GM12865 (cell line): ENCODE data around the gene SYNPR.

ENCODE experiments used
- DNase-seq: peaks from one replicate; pipeline ENCODE4 v3.0.0; 2010; ENCODE audit warnings: low read depth
- H3K4me3 ChIP-seq: 2 replicates; pipeline ENCODE4 v1.5.1; 2011; ENCODE audit warnings: mild to moderate bottlenecking, low read depth, low read length, control low read depth
- TF ChIP-seq, protein P1 (sequence below): IDR thresholded peaks from 2 replicates; pipeline ENCODE4 v1.5.1; 2011; ENCODE audit warnings: low read length, control low read depth, low read depth, inconsistent platforms; ENCODE audit not compliant: insufficient read depth; ENCODE audit errors: missing control alignments

SYNPR gene

DNA sequence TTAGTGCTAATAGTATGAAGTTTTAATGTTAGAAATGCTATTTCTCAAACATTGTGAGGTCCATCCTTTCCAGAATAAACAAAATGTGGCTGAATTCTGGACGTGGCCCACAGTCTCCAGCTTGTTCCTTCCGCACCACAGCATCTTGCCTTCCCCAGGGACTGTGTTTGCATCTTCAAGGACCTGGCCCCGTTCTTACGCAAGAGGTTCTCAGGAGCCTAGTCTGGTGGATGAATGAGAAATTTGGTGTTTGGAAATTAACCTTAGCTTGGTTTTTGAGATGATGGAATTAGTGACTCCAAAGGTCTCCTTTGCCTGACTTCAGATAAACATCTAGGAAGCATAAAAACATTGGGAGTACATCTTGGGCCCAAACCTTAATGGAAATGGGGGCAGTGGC lies 18.1 kb downstream of the SYNPR start:
- no peak for DNase-seq
- no peak overlapping the region for H3K4me3 ChIP-seq
- TF ChIP-seq, protein P1, sequence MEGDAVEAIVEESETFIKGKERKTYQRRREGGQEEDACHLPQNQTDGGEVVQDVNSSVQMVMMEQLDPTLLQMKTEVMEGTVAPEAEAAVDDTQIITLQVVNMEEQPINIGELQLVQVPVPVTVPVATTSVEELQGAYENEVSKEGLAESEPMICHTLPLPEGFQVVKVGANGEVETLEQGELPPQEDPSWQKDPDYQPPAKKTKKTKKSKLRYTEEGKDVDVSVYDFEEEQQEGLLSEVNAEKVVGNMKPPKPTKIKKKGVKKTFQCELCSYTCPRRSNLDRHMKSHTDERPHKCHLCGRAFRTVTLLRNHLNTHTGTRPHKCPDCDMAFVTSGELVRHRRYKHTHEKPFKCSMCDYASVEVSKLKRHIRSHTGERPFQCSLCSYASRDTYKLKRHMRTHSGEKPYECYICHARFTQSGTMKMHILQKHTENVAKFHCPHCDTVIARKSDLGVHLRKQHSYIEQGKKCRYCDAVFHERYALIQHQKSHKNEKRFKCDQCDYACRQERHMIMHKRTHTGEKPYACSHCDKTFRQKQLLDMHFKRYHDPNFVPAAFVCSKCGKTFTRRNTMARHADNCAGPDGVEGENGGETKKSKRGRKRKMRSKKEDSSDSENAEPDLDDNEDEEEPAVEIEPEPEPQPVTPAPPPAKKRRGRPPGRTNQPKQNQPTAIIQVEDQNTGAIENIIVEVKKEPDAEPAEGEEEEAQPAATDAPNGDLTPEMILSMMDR, result no peak

DNA sequence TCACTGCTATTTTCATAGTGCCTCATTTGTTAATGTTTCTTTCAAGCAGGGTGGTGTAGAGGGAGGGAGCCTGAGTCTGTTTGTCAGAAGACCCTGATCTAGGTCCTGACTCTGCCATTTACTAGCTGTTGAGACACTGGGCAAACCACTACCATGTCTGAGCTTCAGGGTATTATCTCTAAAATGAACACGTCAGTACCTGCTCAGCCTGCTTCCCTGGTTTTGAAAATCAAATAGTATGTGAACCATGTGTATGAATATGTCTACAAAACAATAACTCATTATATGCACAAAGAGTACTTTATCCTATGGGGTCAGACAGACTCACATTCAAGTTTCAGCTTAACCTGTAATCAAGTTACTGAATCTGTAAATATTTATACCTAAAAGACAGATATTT lies 25.1 kb downstream of the SYNPR start:
- H3K4me3 ChIP-seq, result no peak overlapping the region
- no peak for DNase-seq
- TF ChIP-seq, protein P1, result no peak

DNA sequence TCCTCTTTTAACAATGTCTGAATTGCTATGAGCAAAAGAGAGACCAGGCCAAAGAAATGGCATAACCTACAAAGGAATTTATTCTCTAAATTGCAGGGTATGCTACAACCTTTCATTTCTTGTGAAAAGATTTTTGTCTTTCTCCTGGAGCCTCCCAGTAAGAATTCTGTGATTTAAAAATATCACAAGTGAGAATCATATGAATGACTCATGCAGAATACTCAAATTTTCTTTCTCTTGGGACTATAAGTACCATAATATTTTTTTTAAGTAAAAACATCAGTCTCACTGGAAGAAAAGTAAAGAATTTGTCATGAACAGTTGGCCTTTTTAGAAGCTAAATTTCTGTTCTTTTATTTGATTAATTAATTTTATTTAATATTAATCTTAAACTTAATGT lies 26.3 kb downstream of the SYNPR start:
- DNase-seq, result no peak
- TF ChIP-seq, protein P1, result no peak
- H3K4me3 ChIP-seq, result no peak overlapping the region

DNA sequence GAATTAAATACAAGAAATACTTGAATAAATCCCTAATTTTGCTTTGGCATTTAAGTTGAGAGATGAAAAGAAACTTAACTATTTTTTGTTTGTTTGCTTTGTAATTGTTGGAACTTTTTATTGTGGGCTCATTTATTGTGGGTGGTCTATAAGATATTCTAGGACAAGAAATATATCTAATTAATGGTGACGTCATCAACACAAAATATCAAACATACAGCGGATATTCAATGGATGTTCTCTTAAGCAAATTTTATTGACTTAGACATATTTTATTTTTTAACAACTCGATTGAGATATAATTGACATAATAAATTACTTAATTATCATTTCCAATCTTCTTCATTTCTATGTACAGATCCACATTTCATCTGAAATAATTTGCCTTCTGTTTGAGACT lies 30.0 kb downstream of the SYNPR start:
- TF ChIP-seq, protein P1, result no peak
- DNase-seq, result no peak
- no peak overlapping the region for H3K4me3 ChIP-seq

DNA sequence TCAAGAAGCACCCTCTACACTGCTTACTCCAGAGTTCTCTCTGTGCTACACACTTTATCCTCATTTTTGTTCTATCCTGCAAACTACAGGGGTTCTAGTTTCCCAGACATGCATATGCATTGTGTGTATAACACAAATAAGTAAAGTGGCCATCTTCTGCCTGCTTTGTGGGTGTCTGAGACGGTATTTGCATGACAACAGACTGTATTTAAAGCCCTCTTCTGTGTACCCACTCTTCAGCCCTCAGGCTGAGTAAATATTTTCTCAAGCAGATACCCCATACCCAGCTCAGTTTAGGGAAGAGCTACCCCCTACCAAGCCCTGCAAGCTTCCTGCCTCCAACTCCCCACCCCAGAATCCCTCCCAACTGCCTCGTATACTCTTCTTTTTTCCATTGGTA lies 31.7 kb downstream of the SYNPR start:
- TF ChIP-seq, protein P1, result no peak
- DNase-seq, result no peak
- no peak overlapping the region for H3K4me3 ChIP-seq

DNA sequence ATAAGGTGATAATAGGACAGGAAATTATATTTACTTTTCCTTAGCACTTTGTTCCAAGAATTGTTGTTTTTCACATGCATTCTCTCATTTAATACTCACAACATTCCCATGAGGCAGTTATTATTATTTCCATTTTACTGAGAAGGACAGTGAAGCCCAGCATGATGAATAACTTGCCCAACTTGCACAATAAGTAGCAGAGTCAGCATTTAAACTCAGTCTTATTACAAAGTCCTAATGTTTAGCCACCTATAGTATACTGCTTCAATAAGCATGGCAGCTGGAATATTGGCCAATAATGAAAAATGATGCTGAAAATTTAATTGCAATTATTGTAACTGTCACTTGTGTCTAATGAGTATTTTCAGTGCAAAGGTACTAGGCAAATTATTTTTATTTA lies 45.7 kb downstream of the SYNPR start:
- H3K4me3 ChIP-seq, result no peak overlapping the region
- TF ChIP-seq, protein P1, result no peak
- no peak for DNase-seq

DNA sequence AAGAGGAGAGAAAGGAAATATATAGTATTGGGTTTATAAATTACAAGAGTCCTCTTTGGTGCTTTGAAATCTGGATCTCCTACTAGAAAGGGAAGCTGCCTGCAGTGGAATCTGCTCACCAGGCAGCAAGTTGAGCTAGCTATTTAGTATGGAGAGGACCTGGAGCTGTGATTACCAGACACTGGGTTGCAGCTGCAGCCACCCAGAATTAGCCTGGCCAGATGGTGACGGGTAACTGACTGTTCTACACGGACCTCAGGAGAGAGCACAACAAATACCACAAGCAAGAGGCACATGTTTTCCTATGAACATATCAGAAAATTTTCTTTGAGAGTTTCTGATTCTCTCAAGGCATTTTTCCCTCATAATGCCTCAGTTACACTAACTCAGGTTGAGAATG lies 46.5 kb downstream of the SYNPR start:
- TF ChIP-seq, protein P1, result no peak
- no peak for DNase-seq
- H3K4me3 ChIP-seq, result no peak overlapping the region
